Fibroblast of pulmonary artery (primary cell): Measurements from ENCODE around the gene BLOC1S5.

Experiments
- DNase-seq: peaks from one replicate; pipeline ENCODE4 v3.0.0-alpha.2; 2010; ENCODE audit warnings: low read depth
- H3K4me3 ChIP-seq: replicated peaks from 2 replicates; pipeline ENCODE4 v1.5.1; 2011; ENCODE audit warnings: low read depth, mild to moderate bottlenecking, control low read depth, low read length, moderate library complexity
- CTCF ChIP-seq: IDR thresholded peaks from 2 replicates; pipeline ENCODE4 v1.5.1; 2011; ENCODE audit warnings: mild to moderate bottlenecking, control low read depth, low read length, inconsistent platforms; ENCODE audit errors: missing control alignments

Gene BLOC1S5

DNA sequence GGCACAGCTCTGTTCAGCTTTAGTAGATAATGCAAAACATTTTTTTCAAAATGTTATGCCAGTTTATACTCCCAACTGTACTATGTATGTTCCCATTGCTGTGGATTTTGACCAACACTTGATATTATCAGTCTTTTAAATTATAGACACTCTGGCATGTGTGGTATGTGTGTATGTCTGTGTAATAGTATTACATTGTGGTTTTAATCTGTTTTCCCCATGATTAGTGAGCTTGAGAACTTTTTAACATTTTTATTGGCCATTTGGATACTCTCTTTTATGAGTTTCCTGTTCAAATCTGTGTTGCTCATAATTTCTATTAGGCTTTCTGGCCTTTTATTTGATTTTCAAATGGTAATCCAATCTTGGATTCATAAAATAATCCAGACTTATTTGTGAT is 84.4 kb downstream of the BLOC1S5 start:
- H3K4me3 ChIP-seq: no peak overlapping the region
- no peak for DNase-seq
- TF ChIP-seq CTCF: no peak

GRCh38 chr6:7978736-7979135 is 85.5 kb downstream of the BLOC1S5 start:
- DNase-seq: no peak
- TF ChIP-seq CTCF: no peak
- H3K4me3 ChIP-seq: no peak overlapping the region

DNA sequence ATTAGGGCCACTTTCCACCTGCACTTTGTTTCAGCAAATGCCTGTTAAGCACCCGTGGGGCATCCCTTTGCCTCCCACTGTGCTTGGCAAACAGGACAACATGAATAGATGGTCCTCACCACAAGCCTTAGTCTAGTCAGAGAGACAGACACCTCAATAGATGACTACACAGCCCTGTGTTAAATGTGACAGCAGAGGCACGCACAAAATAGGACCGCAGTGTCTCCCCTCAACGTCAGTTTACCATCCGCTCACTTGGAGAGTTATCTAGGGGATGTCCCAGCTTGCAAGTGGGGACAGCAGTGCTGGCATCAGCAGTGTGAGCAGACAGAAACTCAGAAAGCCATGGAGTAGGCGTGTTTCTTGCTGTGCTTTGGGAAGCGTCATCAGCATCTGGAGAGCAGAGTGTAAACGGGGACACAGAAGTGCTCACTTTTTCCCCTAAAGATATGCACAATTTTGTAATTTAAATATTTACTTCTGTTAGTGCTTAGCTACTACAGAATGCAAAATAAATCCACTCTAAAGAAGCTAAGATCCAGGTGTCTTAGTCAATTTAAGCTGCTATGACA is 87.6 kb downstream of the BLOC1S5 start:
- no peak for DNase-seq
- TF ChIP-seq CTCF: no peak
- no peak overlapping the region for H3K4me3 ChIP-seq

GRCh38 chr6:7975764-7976146 is 88.4 kb downstream of the BLOC1S5 start:
- no peak for TF ChIP-seq CTCF
- peak; percentile 64 for DNase-seq
- H3K4me3 ChIP-seq: peak overlapping the region; percentile 21

DNA sequence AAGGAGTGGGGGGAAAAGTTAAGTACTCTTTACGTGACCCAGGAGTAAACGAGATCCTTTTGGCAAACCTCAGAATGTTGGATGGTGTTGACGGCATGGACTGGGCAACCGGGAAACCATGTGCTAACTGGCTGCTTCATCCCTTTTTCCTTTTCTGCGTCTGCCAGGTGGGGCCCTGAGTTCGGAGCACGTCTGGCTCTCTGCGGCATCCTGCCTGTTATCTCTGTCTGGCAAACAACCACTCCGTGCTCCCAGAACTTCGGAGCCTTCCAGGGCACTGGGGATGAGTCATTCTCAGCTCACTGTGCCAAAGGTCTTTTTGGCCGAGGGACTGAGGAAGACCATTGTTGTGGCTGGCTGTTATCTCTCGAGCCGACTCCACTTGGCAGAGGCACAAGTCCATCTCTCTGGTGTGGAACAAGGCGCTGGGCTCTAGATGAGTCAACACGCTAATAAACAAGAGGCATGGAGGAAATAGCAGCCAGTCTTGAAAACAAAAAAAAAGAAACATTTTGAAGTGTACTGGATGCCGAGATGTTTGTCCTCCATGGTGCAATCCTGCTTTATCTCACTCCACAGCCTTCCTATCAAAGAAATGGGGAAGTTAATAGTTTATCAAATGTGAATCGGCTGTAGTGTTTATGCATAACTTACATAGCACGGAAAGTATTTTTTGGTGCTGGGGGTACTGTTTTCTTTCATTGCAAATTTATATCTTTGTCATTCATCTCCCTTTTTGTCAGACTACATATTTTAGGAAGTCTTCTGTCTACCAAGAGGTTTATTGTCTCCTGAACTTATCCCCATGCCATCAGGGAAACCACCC is 89.0 kb downstream of the BLOC1S5 start:
- no peak for TF ChIP-seq CTCF
- peak; percentile 100 for DNase-seq
- H3K4me3 ChIP-seq: peak overlapping the region; percentile 21

- no peak overlapping the region for H3K4me3 ChIP-seq
- TF ChIP-seq CTCF: no peak
- no peak for DNase-seq
These were observed 89.6 kb downstream of the BLOC1S5 start for GRCh38 chr6:7974565-7974937.

DNA sequence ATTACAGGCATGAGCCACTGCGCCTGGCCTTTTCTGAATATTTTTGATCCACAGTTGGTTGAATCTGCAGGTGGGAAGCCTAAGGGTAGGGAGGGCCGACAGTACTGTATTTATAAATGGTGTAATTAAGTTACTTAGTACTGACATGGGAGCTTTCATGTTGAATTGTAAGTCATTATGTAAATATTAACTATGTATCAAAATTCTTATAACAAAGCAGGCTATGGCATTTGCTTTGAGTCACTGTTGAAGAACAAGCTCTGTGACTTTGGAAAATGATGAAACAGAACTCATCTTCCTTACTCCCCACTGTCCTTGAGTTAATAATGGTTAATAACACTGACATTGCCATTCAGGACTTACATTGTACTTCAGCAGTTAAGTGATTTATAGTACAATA is 90.6 kb downstream of the BLOC1S5 start:
- TF ChIP-seq CTCF: no peak
- no peak overlapping the region for H3K4me3 ChIP-seq
- DNase-seq: no peak
